ENCODE results near the gene RNLS. TPM values are rescaled to one million over a fixed set of nuclear protein-coding genes. Genes with fewer than 3 reads are reported as not detected.

Gene RNLS
- total RNA-seq, 2 donors from 2014 or later: 21.7 to 31.8 TPM

- Histone ChIP-seq H3K4me3 (no peak overlapping the region), H3K36me3 (no peaks in the 10 kb centered on the region), H3K27ac (no peak overlapping the region), H3K9me3 (no peaks in the 10 kb centered on the region), H3K27me3 (replicated peaks; ENCODE audit: insufficient read depth) (no peaks in the 10 kb centered on the region), H3K4me1 (replicated peaks) (no peaks in the 10 kb centered on the region)
- intact Hi-C loops (cut with DNase I): no loop called here
- no peak for DNase-seq (ENCODE audit: low spot score)
- TF ChIP-seq CTCF (IDR thresholded peaks at IDR 0.05) (no peak), POLR2A (IDR thresholded peaks at IDR 0.05) (no peak), POLR2AphosphoS5 (IDR thresholded peaks at IDR 0.05) (no peak)
These were observed 117.4 kb downstream of the RNLS start for GRCh38 chr10:88465765-88466164.

- H3K4me1 ChIP-seq (replicated peaks): no peaks in the 10 kb centered on the region
- 94% methylated on average over 1 of the region's 1 CpG for WGBS
- H3K36me3 ChIP-seq: no peaks in the 10 kb centered on the region
- H3K9me3 ChIP-seq: no peaks in the 10 kb centered on the region
- intact Hi-C loops (cut with DNase I): no loop called here
- DNase-seq (ENCODE audit: low spot score): no peak
- H3K27me3 ChIP-seq (replicated peaks; ENCODE audit: insufficient read depth): no peaks in the 10 kb centered on the region
- H3K4me3 ChIP-seq: no peak overlapping the region
- H3K27ac ChIP-seq: no peak overlapping the region
- TF ChIP-seq POLR2AphosphoS5 (IDR thresholded peaks at IDR 0.05) (no peak), CTCF (IDR thresholded peaks at IDR 0.05) (no peak), POLR2A (IDR thresholded peaks at IDR 0.05) (no peak)
These were observed 119.3 kb downstream of the RNLS start for GRCh38 chr10:88463811-88464210.

- TF ChIP-seq POLR2AphosphoS5 (IDR thresholded peaks at IDR 0.05): no peak
- TF ChIP-seq POLR2A (IDR thresholded peaks at IDR 0.05): no peak
- TF ChIP-seq CTCF (IDR thresholded peaks at IDR 0.05): no peak
- H3K4me3 ChIP-seq: no peak overlapping the region
- no peak overlapping the region for H3K27ac ChIP-seq
- WGBS: 78% methylated on average over 1 of the region's 1 CpG
- no peaks in the 10 kb centered on the region for H3K36me3 ChIP-seq
- intact Hi-C loops (cut with DNase I): no loop called here
- no peaks in the 10 kb centered on the region for H3K27me3 ChIP-seq (replicated peaks; ENCODE audit: insufficient read depth)
- H3K4me1 ChIP-seq (replicated peaks): no peaks in the 10 kb centered on the region
- no peaks in the 10 kb centered on the region for H3K9me3 ChIP-seq
- DNase-seq (ENCODE audit: low spot score): no peak
These were observed 121.7 kb downstream of the RNLS start for GRCh38 chr10:88461426-88461825.

- Histone ChIP-seq H3K4me1 (replicated peaks) (no peaks in the 10 kb centered on the region), H3K36me3 (no peaks in the 10 kb centered on the region), H3K9me3 (no peaks in the 10 kb centered on the region), H3K27me3 (replicated peaks; ENCODE audit: insufficient read depth) (no peaks in the 10 kb centered on the region), H3K27ac (no peak overlapping the region), H3K4me3 (no peak overlapping the region)
- intact Hi-C loops (cut with DNase I): no loop called here
- WGBS: 54% methylated on average over 4 of the region's 4 CpGs
- TF ChIP-seq POLR2AphosphoS5 (IDR thresholded peaks at IDR 0.05) (no peak), POLR2A (IDR thresholded peaks at IDR 0.05) (no peak), CTCF (IDR thresholded peaks at IDR 0.05) (no peak)
- no peak for DNase-seq (ENCODE audit: low spot score)
These were observed 123.6 kb downstream of the RNLS start for GRCh38 chr10:88459530-88459929.

GRCh38 chr10:88458209-88458608, 124.9 kb downstream of the RNLS start:
- WGBS: 73% methylated on average over 3 of the region's 3 CpGs
- Histone ChIP-seq H3K27me3 (replicated peaks; ENCODE audit: insufficient read depth) (no peaks in the 10 kb centered on the region), H3K4me3 (no peak overlapping the region), H3K4me1 (replicated peaks) (no peaks in the 10 kb centered on the region), H3K9me3 (no peaks in the 10 kb centered on the region), H3K27ac (no peak overlapping the region), H3K36me3 (no peaks in the 10 kb centered on the region)
- no peak for DNase-seq (ENCODE audit: low spot score)
- TF ChIP-seq CTCF (IDR thresholded peaks at IDR 0.05) (no peak), POLR2AphosphoS5 (IDR thresholded peaks at IDR 0.05) (no peak), POLR2A (IDR thresholded peaks at IDR 0.05) (no peak)
- intact Hi-C loops (cut with DNase I): no loop called here
